Neuronal stem cell (in vitro differentiated cells): Measurements from ENCODE around the gene MAPK7.
A peak's percentile ranks its signal among the peaks of the same experiment; 100 is the strongest.

Experiments used
- DNase-seq: peaks from one replicate; pipeline ENCODE4 v3.0.0-alpha.2; 2013; ENCODE audit warnings: low spot score
- H2AFZ ChIP-seq: one replicate; pipeline ENCODE4 v1.6.1; 2013; ENCODE audit warnings: mild to moderate bottlenecking, low read length, inconsistent platforms
- H2AK5ac ChIP-seq: 2 replicates; pipeline ENCODE4 v1.6.1; 2013; ENCODE audit warnings: low read depth, mild to moderate bottlenecking, inconsistent platforms, low read length, moderate library complexity, mixed read lengths
- H2BK120ac ChIP-seq: 2 replicates; pipeline ENCODE4 v1.6.1; 2013; ENCODE audit warnings: low read depth, mild to moderate bottlenecking, inconsistent platforms, low read length, moderate library complexity, mixed read lengths
- H2BK12ac ChIP-seq: one replicate; pipeline ENCODE4 v1.6.1; 2013; ENCODE audit warnings: low read length, inconsistent platforms
- H2BK15ac ChIP-seq: 2 replicates; pipeline ENCODE4 v1.6.1; 2013; ENCODE audit warnings: mild to moderate bottlenecking, low read length, inconsistent platforms, mixed read lengths
- H2BK5ac ChIP-seq: one replicate; pipeline ENCODE4 v1.6.1; 2013; ENCODE audit warnings: inconsistent platforms, mild to moderate bottlenecking, low read length, moderate library complexity
- H3K14ac ChIP-seq: one replicate; pipeline ENCODE4 v1.6.1; 2013; ENCODE audit warnings: low read length, inconsistent platforms
- H3K18ac ChIP-seq: 2 replicates; pipeline ENCODE4 v1.6.1; 2013; ENCODE audit warnings: low read length, inconsistent platforms
- H3K23ac ChIP-seq: 2 replicates; pipeline ENCODE4 v1.6.1; 2013; ENCODE audit warnings: low read depth, mild to moderate bottlenecking, mixed read lengths, low read length, inconsistent platforms; ENCODE audit not compliant: poor library complexity
- H3K27ac ChIP-seq: replicated peaks from 3 replicates; pipeline ENCODE4 v1.5.1; 2013; ENCODE audit warnings: low read length, inconsistent platforms
- H3K27me3 ChIP-seq, 3 experiments: 2 replicates each; pipeline ENCODE4 v1.6.1; 2013; ENCODE audit warnings: low read length in 3 of 3, mild to moderate bottlenecking in 2 of 3, inconsistent platforms in 1 of 3, low read depth in 1 of 3, mixed read lengths in 1 of 3, moderate library complexity in 1 of 3; ENCODE audit not compliant: control insufficient read depth in 3 of 3, insufficient read depth in 3 of 3
- H3K36me3 ChIP-seq, 2 donors: replicated peaks in 1 of 2; 2 replicates each; pipeline ENCODE4 v1.6.1; 2013; ENCODE audit warnings: low read length in 2 of 2; ENCODE audit not compliant: control insufficient read depth in 2 of 2, insufficient read depth in 2 of 2
- H3K4ac ChIP-seq: 2 replicates; pipeline ENCODE4 v1.6.1; 2013; ENCODE audit warnings: inconsistent platforms, mild to moderate bottlenecking, low read length, moderate library complexity
- H3K4me1 ChIP-seq, 2 donors: 1 replicate in 1 of 2; 2 replicates in 1 of 2; pipeline ENCODE4 v1.6.1; 2013; ENCODE audit warnings: low read length in 2 of 2, low read depth in 1 of 2; ENCODE audit not compliant: control insufficient read depth in 2 of 2, insufficient read depth in 1 of 2
- H3K4me2 ChIP-seq: one replicate; pipeline ENCODE4 v1.6.1; 2013; ENCODE audit warnings: mild to moderate bottlenecking, low read length, inconsistent platforms; ENCODE audit not compliant: insufficient read depth, poor library complexity, severe bottlenecking
- H3K4me3 ChIP-seq, 2 donors: 2 replicates each; pipeline ENCODE4 v1.5.1; 2013; ENCODE audit warnings: low read length in 2 of 2, mild to moderate bottlenecking in 2 of 2, inconsistent platforms in 1 of 2, moderate library complexity in 1 of 2
- H3K79me1 ChIP-seq: one replicate; pipeline ENCODE4 v1.6.1; 2013; ENCODE audit warnings: low read depth, mild to moderate bottlenecking, inconsistent platforms, low read length, moderate library complexity
- H3K9ac ChIP-seq: one replicate; pipeline ENCODE4 v1.6.1; 2013; ENCODE audit warnings: mild to moderate bottlenecking, low read depth, low read length, inconsistent platforms; ENCODE audit not compliant: poor library complexity
- H3K9me3 ChIP-seq, 2 donors: replicated peaks in 1 of 2; 2 replicates each; pipeline versions ENCODE3 to v1.6.1; 2013; ENCODE audit warnings: low read length in 2 of 2, mild to moderate bottlenecking in 2 of 2, inconsistent platforms in 1 of 2, low read depth in 1 of 2, mixed read lengths in 1 of 2, moderate library complexity in 1 of 2; ENCODE audit not compliant: control insufficient read depth in 2 of 2, insufficient read depth in 1 of 2
- H4K8ac ChIP-seq: one replicate; pipeline ENCODE4 v1.6.1; 2013; ENCODE audit warnings: low read depth, mild to moderate bottlenecking, inconsistent platforms, low read length, moderate library complexity
- H4K91ac ChIP-seq: one replicate; pipeline ENCODE4 v1.6.1; 2013; ENCODE audit warnings: low read length, low read depth, mild to moderate bottlenecking, inconsistent platforms; ENCODE audit not compliant: poor library complexity
- WGBS, 2 donors: extraction: QIAGEN DNeasy Blood & Tissue Kit; methylation state at CpG; one replicate each; pipeline ENCODE4 v1.1.7; 2013; ENCODE audit warnings: missing lambda C conversion rate in 2 of 2, mixed read lengths in 1 of 2; ENCODE audit not compliant: insufficient read length in 2 of 2, insufficient replicate concordance in 1 of 2; ENCODE audit errors: extremely low coverage in 2 of 2; 5-methylcytosine and 5-hydroxymethylcytosine counted together

Gene MAPK7

GRCh38 chr17:19377602-19378415 lies 489 bp upstream of the MAPK7 start:
- Histone ChIP-seq H3K9ac (peak overlapping the region; percentile 79), H2BK12ac (no peak overlapping the region), H3K36me3 (peaks cover 26 to 42% of the 10 kb centered on the region in 2 donors), H3K4me2 (peak overlapping the region; percentile 66), H3K27ac (peak overlapping the region; percentile 99), H2AK5ac (no peak overlapping the region), H3K23ac (no peak overlapping the region), H3K9me3 (no peaks in the 10 kb centered on the region), H2BK5ac (peak overlapping the region; percentile 90), H2BK15ac (peak overlapping the region; percentile 55), H2AFZ (peak overlapping the region; percentile 98), H3K4ac (no peak overlapping the region), H3K4me3 (peak overlapping the region; percentile 86 to 93), H2BK120ac (no peak overlapping the region), H3K27me3 (no peaks in the 10 kb centered on the region), H3K14ac (no peak overlapping the region), H4K91ac (no peak overlapping the region), H3K18ac (peak overlapping the region; percentile 94), H4K8ac (no peak overlapping the region), H3K4me1 (peaks cover 9 to 10% of the 10 kb centered on the region in 2 donors), H3K79me1 (peaks cover 11% of the 10 kb centered on the region)
- DNase-seq = peak; percentile 99
- WGBS, 2 donors = no CpG with 5 or more reads among the region's 67 CpGs

DNA sequence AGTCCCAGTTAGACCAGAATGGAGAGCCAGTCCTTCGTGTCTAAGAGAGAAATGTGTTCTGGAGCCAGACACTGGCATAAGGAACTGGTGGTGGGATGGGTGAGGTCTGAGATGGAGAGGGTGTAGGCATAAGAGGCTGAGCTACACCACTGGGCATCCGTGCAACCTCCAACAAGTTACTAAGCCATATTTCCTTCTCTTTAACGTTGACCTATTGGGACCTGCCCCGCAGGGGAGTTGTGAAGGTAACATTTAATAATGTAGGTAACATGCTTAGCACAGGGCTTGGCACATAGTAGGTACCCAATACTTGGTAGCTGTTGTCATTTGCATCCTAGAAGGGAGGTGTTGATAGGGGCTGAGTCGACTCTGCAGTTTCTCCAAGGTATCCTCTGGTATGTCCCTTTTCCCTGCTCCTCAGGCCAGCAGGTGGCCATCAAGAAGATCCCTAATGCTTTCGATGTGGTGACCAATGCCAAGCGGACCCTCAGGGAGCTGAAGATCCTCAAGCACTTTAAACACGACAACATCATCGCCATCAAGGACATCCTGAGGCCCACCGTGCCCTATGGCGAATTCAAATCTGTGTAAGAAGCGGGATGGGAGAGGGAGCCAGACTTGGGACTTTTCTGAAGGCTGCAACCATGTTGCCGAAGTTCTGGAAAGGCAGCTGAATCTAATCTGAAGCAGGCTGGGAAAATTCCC lies 1.2 kb downstream of the MAPK7 start:
- H3K79me1 ChIP-seq = peaks cover 11% of the 10 kb centered on the region
- no peak overlapping the region for H3K14ac ChIP-seq
- no peak overlapping the region for H3K4ac ChIP-seq
- peaks cover 7 to 9% of the 10 kb centered on the region in 2 donors for H3K4me1 ChIP-seq
- no peak overlapping the region for H2AFZ ChIP-seq
- H3K4me3 ChIP-seq = peak overlapping the region; percentile 93 to 97
- no peak overlapping the region for H2AK5ac ChIP-seq
- peak overlapping the region; percentile 23 for H3K23ac ChIP-seq
- H3K9me3 ChIP-seq = no peaks in the 10 kb centered on the region
- WGBS, 2 donors = no CpG with 5 or more reads among the region's 13 CpGs
- H4K8ac ChIP-seq = no peak overlapping the region
- peak overlapping the region; percentile 85 for H3K4me2 ChIP-seq
- H3K36me3 ChIP-seq = peaks cover 40 to 60% of the 10 kb centered on the region in 2 donors
- H4K91ac ChIP-seq = no peak overlapping the region
- no peak for DNase-seq
- H2BK5ac ChIP-seq = no peak overlapping the region
- H2BK12ac ChIP-seq = no peak overlapping the region
- H3K18ac ChIP-seq = no peak overlapping the region
- H3K9ac ChIP-seq = no peak overlapping the region
- no peak overlapping the region for H3K27ac ChIP-seq
- H2BK15ac ChIP-seq = no peak overlapping the region
- no peaks in the 10 kb centered on the region for H3K27me3 ChIP-seq
- no peak overlapping the region for H2BK120ac ChIP-seq

DNA sequence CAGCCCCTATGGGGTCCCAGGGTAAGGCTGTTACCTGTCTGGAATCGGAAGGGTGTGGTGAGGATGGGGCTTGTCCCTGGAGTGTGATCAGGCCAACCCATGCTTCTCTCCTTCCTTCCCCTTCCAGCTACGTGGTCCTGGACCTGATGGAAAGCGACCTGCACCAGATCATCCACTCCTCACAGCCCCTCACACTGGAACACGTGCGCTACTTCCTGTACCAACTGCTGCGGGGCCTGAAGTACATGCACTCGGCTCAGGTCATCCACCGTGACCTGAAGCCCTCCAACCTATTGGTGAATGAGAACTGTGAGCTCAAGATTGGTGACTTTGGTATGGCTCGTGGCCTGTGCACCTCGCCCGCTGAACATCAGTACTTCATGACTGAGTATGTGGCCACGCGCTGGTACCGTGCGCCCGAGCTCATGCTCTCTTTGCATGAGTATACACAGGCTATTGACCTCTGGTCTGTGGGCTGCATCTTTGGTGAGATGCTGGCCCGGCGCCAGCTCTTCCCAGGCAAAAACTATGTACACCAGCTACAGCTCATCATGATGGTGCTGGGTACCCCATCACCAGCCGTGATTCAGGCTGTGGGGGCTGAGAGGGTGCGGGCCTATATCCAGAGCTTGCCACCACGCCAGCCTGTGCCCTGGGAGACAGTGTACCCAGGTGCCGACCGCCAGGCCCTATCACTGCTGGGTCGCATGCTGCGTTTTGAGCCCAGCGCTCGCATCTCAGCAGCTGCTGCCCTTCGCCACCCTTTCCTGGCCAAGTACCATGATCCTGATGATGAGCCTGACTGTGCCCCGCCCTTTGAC lies 2.4 kb downstream of the MAPK7 start:
- H3K4me2 ChIP-seq = no peak overlapping the region
- H3K27ac ChIP-seq = no peak overlapping the region
- no peak overlapping the region for H2BK15ac ChIP-seq
- no CpG with 5 or more reads among the region's 29 CpGs for WGBS, 2 donors
- no peaks in the 10 kb centered on the region for H3K27me3 ChIP-seq
- H3K79me1 ChIP-seq = peaks cover 11% of the 10 kb centered on the region
- H3K4ac ChIP-seq = no peak overlapping the region
- no peak overlapping the region for H2BK120ac ChIP-seq
- H2BK5ac ChIP-seq = no peak overlapping the region
- H3K18ac ChIP-seq = no peak overlapping the region
- peak overlapping the region; percentile 24 for H4K8ac ChIP-seq
- H3K9me3 ChIP-seq = no peaks in the 10 kb centered on the region
- DNase-seq = no peak
- H3K9ac ChIP-seq = no peak overlapping the region
- no peak overlapping the region for H2BK12ac ChIP-seq
- no peak overlapping the region for H2AFZ ChIP-seq
- H3K4me3 ChIP-seq = peak overlapping the region in 1 of 2 donors; percentile 2
- H4K91ac ChIP-seq = no peak overlapping the region
- peak overlapping the region; percentile 56 for H3K23ac ChIP-seq
- H3K36me3 ChIP-seq = peaks cover 48 to 68% of the 10 kb centered on the region in 2 donors
- no peak overlapping the region for H2AK5ac ChIP-seq
- H3K14ac ChIP-seq = no peak overlapping the region
- H3K4me1 ChIP-seq = peaks cover 7 to 9% of the 10 kb centered on the region in 2 donors
